BLaER1 (cell line): ENCODE data around the gene ACYP2.
"Not testable (repeated sequence)": the region's sequence is repeated elsewhere in the genome, so short reads cannot be mapped to it uniquely, and the experiment has no call there.

ENCODE experiments used
- H3K27ac ChIP-seq: shearing (Covaris generic); formaldehyde crosslinking; 2 replicates; pipeline ENCODE4 v1.8.1; 2022
- H3K27me3 ChIP-seq: shearing (Covaris generic); formaldehyde crosslinking; 2 replicates; pipeline ENCODE4 v1.8.1; 2022
- H3K36me3 ChIP-seq: shearing (Covaris generic); formaldehyde crosslinking; 2 replicates; pipeline ENCODE4 v1.8.1; 2022
- H3K4me1 ChIP-seq: shearing (Covaris generic); formaldehyde crosslinking; 2 replicates; pipeline ENCODE4 v1.8.1; 2022
- H3K4me2 ChIP-seq: shearing (Covaris generic); formaldehyde crosslinking; 2 replicates; pipeline ENCODE4 v1.8.1; 2022
- H3K4me3 ChIP-seq: shearing (Covaris generic); formaldehyde crosslinking; 2 replicates; pipeline ENCODE4 v1.8.1; 2022
- H3K9ac ChIP-seq: shearing (Covaris generic); formaldehyde crosslinking; 2 replicates; pipeline ENCODE4 v1.8.1; 2022
- H3K9me3 ChIP-seq: shearing (Covaris generic); formaldehyde crosslinking; 2 replicates; pipeline ENCODE4 v1.8.1; 2022
- H4K20me1 ChIP-seq: shearing (Covaris generic); formaldehyde crosslinking; 2 replicates; pipeline ENCODE4 v1.8.1; 2022
- Cebpa-rat ChIP-seq: shearing (Covaris generic); IDR thresholded peaks from 2 replicates; pipeline ENCODE4 v1.8.1; 2022

Gene ACYP2

GRCh38 chr2:54285451-54285850 is 170.0 kb downstream of the ACYP2 start:
- no peak overlapping the region for H3K9ac ChIP-seq

GRCh38 chr2:54287532-54287931 is 172.1 kb downstream of the ACYP2 start:
- no peaks in the 10 kb centered on the region for H3K27me3 ChIP-seq

More at GRCh38 chr2:54285451-54285850, 170.0 kb downstream of the ACYP2 start:
- Histone ChIP-seq H3K27ac (no peak overlapping the region), H3K36me3 (no peaks in the 10 kb centered on the region), H3K9me3 (no peaks in the 10 kb centered on the region), H4K20me1 (no peaks in the 10 kb centered on the region), H3K27me3 (no peaks in the 10 kb centered on the region), H3K4me1 (no peaks in the 10 kb centered on the region), H3K4me3 (no peak overlapping the region), H3K4me2 (no peak overlapping the region)
- TF ChIP-seq Cebpa-rat: no peak

GRCh38 chr2:54289917-54290316 is 174.5 kb downstream of the ACYP2 start:
- Histone ChIP-seq H3K27ac (no peak overlapping the region), H3K27me3 (no peaks in the 10 kb centered on the region), H3K9me3 (no peaks in the 10 kb centered on the region), H3K4me2 (no peak overlapping the region), H4K20me1 (no peaks in the 10 kb centered on the region), H3K4me3 (no peak overlapping the region), H3K36me3 (no peaks in the 10 kb centered on the region), H3K4me1 (no peaks in the 10 kb centered on the region), H3K9ac (no peak overlapping the region)
- no peak for TF ChIP-seq Cebpa-rat

More at GRCh38 chr2:54287532-54287931, 172.1 kb downstream of the ACYP2 start:
- H3K9me3 ChIP-seq: no peaks in the 10 kb centered on the region
- no peaks in the 10 kb centered on the region for H3K4me1 ChIP-seq
- no peak overlapping the region for H3K27ac ChIP-seq
- no peak overlapping the region for H3K9ac ChIP-seq
- H4K20me1 ChIP-seq: no peaks in the 10 kb centered on the region
- no peak for TF ChIP-seq Cebpa-rat
- H3K4me3 ChIP-seq: no peak overlapping the region
- no peak overlapping the region for H3K4me2 ChIP-seq
- no peaks in the 10 kb centered on the region for H3K36me3 ChIP-seq

- Histone ChIP-seq H3K9ac (no peak overlapping the region), H3K4me1 (no peaks in the 10 kb centered on the region), H3K9me3 (no peaks in the 10 kb centered on the region), H3K4me3 (no peak overlapping the region), H4K20me1 (no peaks in the 10 kb centered on the region), H3K27ac (no peak overlapping the region), H3K27me3 (no peaks in the 10 kb centered on the region), H3K36me3 (no peaks in the 10 kb centered on the region), H3K4me2 (no peak overlapping the region)
- TF ChIP-seq Cebpa-rat: no peak
Measured at GRCh38 chr2:54290356-54291025, 175.1 kb downstream of the ACYP2 start.

- H3K27me3 ChIP-seq, H3K9me3 ChIP-seq, H3K4me1 ChIP-seq, H3K36me3 ChIP-seq, H3K9ac ChIP-seq, H3K4me2 ChIP-seq, H3K27ac ChIP-seq, H4K20me1 ChIP-seq, H3K4me3 ChIP-seq: not testable (repeated sequence)
Measured at GRCh38 chr2:54294665-54295064, 179.2 kb downstream of the ACYP2 start.

- Histone ChIP-seq H3K9me3 (no peaks in the 10 kb centered on the region), H3K27me3 (no peaks in the 10 kb centered on the region), H3K4me3 (no peak overlapping the region), H4K20me1 (no peaks in the 10 kb centered on the region), H3K4me1 (no peaks in the 10 kb centered on the region), H3K4me2 (no peak overlapping the region), H3K27ac (no peak overlapping the region), H3K9ac (no peak overlapping the region), H3K36me3 (no peaks in the 10 kb centered on the region)
- TF ChIP-seq Cebpa-rat: no peak
Measured at GRCh38 chr2:54295911-54296310, 180.5 kb downstream of the ACYP2 start.

GRCh38 chr2:54298514-54298913 is 183.1 kb downstream of the ACYP2 start:
- no peaks in the 10 kb centered on the region for H3K36me3 ChIP-seq
- H3K4me1 ChIP-seq: no peaks in the 10 kb centered on the region
- no peaks in the 10 kb centered on the region for H3K9me3 ChIP-seq
- no peak overlapping the region for H3K4me2 ChIP-seq
- no peak overlapping the region for H3K27ac ChIP-seq
- no peak overlapping the region for H3K4me3 ChIP-seq
- H3K27me3 ChIP-seq: no peaks in the 10 kb centered on the region
- no peaks in the 10 kb centered on the region for H4K20me1 ChIP-seq
- TF ChIP-seq Cebpa-rat: no peak
- H3K9ac ChIP-seq: no peak overlapping the region

- no peaks in the 10 kb centered on the region for H3K9me3 ChIP-seq
- no peak overlapping the region for H3K9ac ChIP-seq
- H4K20me1 ChIP-seq: no peaks in the 10 kb centered on the region
- no peaks in the 10 kb centered on the region for H3K4me1 ChIP-seq
- no peak overlapping the region for H3K4me2 ChIP-seq
- H3K27me3 ChIP-seq: no peaks in the 10 kb centered on the region
- TF ChIP-seq Cebpa-rat: no peak
- H3K4me3 ChIP-seq: no peak overlapping the region
- H3K36me3 ChIP-seq: no peaks in the 10 kb centered on the region
- H3K27ac ChIP-seq: no peak overlapping the region
Measured at GRCh38 chr2:54303631-54304030, 188.2 kb downstream of the ACYP2 start.

GRCh38 chr2:54306556-54306955 is 191.1 kb downstream of the ACYP2 start:
- H3K9ac ChIP-seq: no peak overlapping the region

GRCh38 chr2:54308186-54308585 is 192.8 kb downstream of the ACYP2 start:
- TF ChIP-seq Cebpa-rat: no peak
- no peaks in the 10 kb centered on the region for H3K36me3 ChIP-seq
- H3K4me1 ChIP-seq: peaks cover 11% of the 10 kb centered on the region
- no peak overlapping the region for H3K4me2 ChIP-seq
- H3K27ac ChIP-seq: no peak overlapping the region
- no peaks in the 10 kb centered on the region for H3K27me3 ChIP-seq
- no peak overlapping the region for H3K9ac ChIP-seq
- H4K20me1 ChIP-seq: no peaks in the 10 kb centered on the region
- H3K4me3 ChIP-seq: no peak overlapping the region
- no peaks in the 10 kb centered on the region for H3K9me3 ChIP-seq

More at GRCh38 chr2:54306556-54306955, 191.1 kb downstream of the ACYP2 start:
- Histone ChIP-seq H3K4me2 (no peak overlapping the region), H3K4me3 (no peak overlapping the region), H3K9me3 (no peaks in the 10 kb centered on the region), H3K36me3 (no peaks in the 10 kb centered on the region), H3K27me3 (no peaks in the 10 kb centered on the region), H3K27ac (no peak overlapping the region), H3K4me1 (peaks cover 11% of the 10 kb centered on the region), H4K20me1 (no peaks in the 10 kb centered on the region)
- no peak for TF ChIP-seq Cebpa-rat

- no peak overlapping the region for H3K27ac ChIP-seq
- H4K20me1 ChIP-seq: no peaks in the 10 kb centered on the region
- H3K9ac ChIP-seq: no peak overlapping the region
- TF ChIP-seq Cebpa-rat: no peak
- no peak overlapping the region for H3K4me3 ChIP-seq
- H3K4me1 ChIP-seq: peaks cover 11% of the 10 kb centered on the region
- H3K36me3 ChIP-seq: no peaks in the 10 kb centered on the region
- no peaks in the 10 kb centered on the region for H3K27me3 ChIP-seq
- no peaks in the 10 kb centered on the region for H3K9me3 ChIP-seq
- H3K4me2 ChIP-seq: no peak overlapping the region
Measured at GRCh38 chr2:54308782-54309181, 193.4 kb downstream of the ACYP2 start.
